Lung (tissue), 12 donors: ENCODE results near the gene SLCO2B1. TPM values are rescaled to one million over a fixed set of nuclear protein-coding genes. Genes with fewer than 3 reads are reported as not detected.
A peak's percentile ranks its signal among the peaks of the same experiment; 100 is the strongest.

Source experiments
- ATAC-seq: fragments of 200-7000 bp; cut with Tn5 transposase; one replicate; pipeline ENCODE4 v1.9.1; 2020; ENCODE audit warnings: moderate number of reproducible peaks; ENCODE audit not compliant: insufficient read depth, low FRiP score
- DNase-seq, 3 donors: peaks; one replicate each; pipeline ENCODE4 v3.0.0-alpha.2; 2013 to 2017
- H3K27ac ChIP-seq, 2 donors: one replicate each; pipeline ENCODE4 v1.5.1; 2013; ENCODE audit warnings: mild to moderate bottlenecking in 2 of 2, moderate library complexity in 2 of 2, control low read depth in 1 of 2, inconsistent platforms in 1 of 2, low read depth in 1 of 2, low read length in 1 of 2
- H3K27me3 ChIP-seq, 3 donors: one replicate each; pipeline ENCODE4 v1.5.1; 2013; ENCODE audit warnings: low read length in 2 of 3; ENCODE audit not compliant: control insufficient read depth in 3 of 3, insufficient read depth in 3 of 3
- H3K36me3 ChIP-seq, 4 donors: one replicate each; pipeline ENCODE4 v1.5.1; 2013; ENCODE audit warnings: low read length in 4 of 4, mild to moderate bottlenecking in 1 of 4, moderate library complexity in 1 of 4; ENCODE audit not compliant: control insufficient read depth in 4 of 4, insufficient read depth in 4 of 4
- H3K4me1 ChIP-seq, 5 donors: one replicate each; pipeline ENCODE4 v1.5.1; 2013; ENCODE audit warnings: low read length in 5 of 5, mild to moderate bottlenecking in 2 of 5, moderate library complexity in 1 of 5; ENCODE audit not compliant: control insufficient read depth in 5 of 5, insufficient read depth in 5 of 5
- H3K4me3 ChIP-seq: one replicate; pipeline ENCODE4 v1.5.1; 2013; ENCODE audit warnings: mild to moderate bottlenecking, control low read depth, moderate library complexity
- H3K9ac ChIP-seq, 2 donors: one replicate each; pipeline ENCODE4 v1.5.1; 2013; ENCODE audit warnings: low read length in 2 of 2, control low read depth in 1 of 2; ENCODE audit not compliant: insufficient read depth in 1 of 2
- H3K9me3 ChIP-seq, 4 donors: one replicate each; pipeline ENCODE4 v1.5.1; 2013; ENCODE audit warnings: low read length in 3 of 4, mild to moderate bottlenecking in 1 of 4, moderate library complexity in 1 of 4; ENCODE audit not compliant: control insufficient read depth in 4 of 4, insufficient read depth in 3 of 4
- CTCF ChIP-seq: IDR thresholded peaks from 2 replicates; pipeline ENCODE4 v1.5.1; 2012; ENCODE audit warnings: mild to moderate bottlenecking; ENCODE audit errors: control extremely low read depth, extremely low read depth
- WGBS, 2 donors: extraction: QIAGEN DNeasy Blood & Tissue Kit; methylation state at CpG; one replicate each; pipeline ENCODE4 v1.1.7; 2013; 5-methylcytosine and 5-hydroxymethylcytosine counted together
- polyA plus RNA-seq, 2 donors: library from polyadenylated mRNA; stranded (reverse); fragments of 200-250 nt; gene quantifications; one replicate each; pipeline ENCODE4 v1.2.1, GENCODE V29; 2013
- total RNA-seq, 2 donors: library from RNA; depleted of rRNA in 1 of 2; stranded (reverse); fragments of >200 nt in 1 of 2; gene quantifications; one replicate each; pipeline ENCODE4 v1.2.1, GENCODE V29; 2014 to 2021
- donor health status: control.
- donor health status: control.
- donor health status: Bipolar disorder and iron deficiency.
- donor health status: healthy.
- donor health status: DM: yes; HTN: yes; CAD: no.

SLCO2B1 gene
- total and polyA plus RNA-seq, 4 donors: 22.2 to 244 (median 55.2) TPM

- Histone ChIP-seq H3K27me3 (no peaks in the 10 kb centered on the region), H3K27ac (no peak overlapping the region), H3K4me1 (peaks cover 0 to 5% (median 0%) of the 10 kb centered on the region in 5 donors), H3K4me3 (no peak overlapping the region), H3K9me3 (no peaks in the 10 kb centered on the region), H3K36me3 (peaks cover 0 to 4% (median 0%) of the 10 kb centered on the region in 4 donors), H3K9ac (no peak overlapping the region)
- no peak for ATAC-seq
- no peak for TF ChIP-seq CTCF
- WGBS, 2 donors: 79 to 85% methylated on average over 5 of the region's 5 CpGs
- no peak for DNase-seq
Observed at GRCh38 chr11:75205564-75206020, 54.7 kb downstream of the SLCO2B1 start.

DNA sequence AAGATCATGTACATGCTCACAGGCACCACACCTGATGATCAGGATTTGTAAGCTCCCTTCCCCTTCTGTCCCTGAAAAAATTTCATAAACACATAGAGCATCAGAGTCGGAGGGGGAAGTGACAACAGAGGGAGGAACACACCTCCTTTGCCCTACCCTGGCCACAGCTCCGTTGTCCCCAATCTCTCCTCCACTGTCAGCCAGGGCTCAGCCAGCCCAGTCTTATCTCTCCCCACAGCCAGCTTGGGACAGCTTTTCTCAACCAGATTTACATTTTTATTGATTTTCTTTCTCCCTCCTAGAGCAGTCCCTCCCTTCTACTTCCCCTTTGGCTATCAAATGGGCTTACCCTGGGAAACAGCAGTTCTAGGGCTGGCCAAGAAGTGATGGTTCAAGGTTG lies 57.5 kb downstream of the SLCO2B1 start:
- Histone ChIP-seq H3K4me3 (no peak overlapping the region), H3K27me3 (no peaks in the 10 kb centered on the region), H3K9ac (no peak overlapping the region), H3K36me3 (peaks cover 0 to 3% (median 0%) of the 10 kb centered on the region in 4 donors), H3K4me1 (peaks cover 0 to 5% (median 0%) of the 10 kb centered on the region in 5 donors), H3K27ac (peak overlapping the region in 1 of 2 donors; percentile 54), H3K9me3 (no peaks in the 10 kb centered on the region)
- 6 to 17% methylated on average over 2 of the region's 2 CpGs for WGBS, 2 donors
- no peak for DNase-seq
- no peak for TF ChIP-seq CTCF
- no peak for ATAC-seq

- H3K4me3 ChIP-seq: no peak overlapping the region
- no peaks in the 10 kb centered on the region for H3K9me3 ChIP-seq
- DNase-seq: no peak
- no peak overlapping the region for H3K9ac ChIP-seq
- no peak for TF ChIP-seq CTCF
- no peak overlapping the region for H3K27ac ChIP-seq
- peaks cover 0 to 2% (median 0%) of the 10 kb centered on the region in 5 donors for H3K4me1 ChIP-seq
- 80 to 90% methylated on average over 5 of the region's 5 CpGs for WGBS, 2 donors
- H3K27me3 ChIP-seq: no peaks in the 10 kb centered on the region
- no peak for ATAC-seq
- no peaks in the 10 kb centered on the region for H3K36me3 ChIP-seq
Observed at GRCh38 chr11:75212411-75212810, 61.5 kb downstream of the SLCO2B1 start.

DNA sequence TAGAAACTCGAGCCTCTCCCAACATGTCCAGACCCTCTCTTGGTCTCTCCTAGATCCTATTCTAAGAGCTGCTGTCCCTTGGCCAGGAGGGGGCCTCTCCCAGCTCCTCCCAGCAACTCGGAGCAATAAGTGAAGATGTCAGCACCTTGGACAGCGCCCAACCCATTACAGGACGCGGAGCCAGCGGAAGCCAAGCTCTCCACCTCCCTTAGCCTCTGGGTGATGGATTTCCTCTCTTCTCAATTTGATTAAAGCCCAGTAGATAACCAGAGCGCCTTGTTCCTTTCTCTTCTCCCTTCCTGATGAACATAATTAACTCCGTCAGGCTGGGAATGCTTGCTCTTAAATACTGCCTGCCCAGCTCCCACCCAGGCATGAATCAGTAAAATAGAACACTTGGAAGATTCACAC lies 63.5 kb downstream of the SLCO2B1 start:
- peak; percentile 84 to 88 (median 85) for DNase-seq
- no peaks in the 10 kb centered on the region for H3K36me3 ChIP-seq
- no peaks in the 10 kb centered on the region for H3K9me3 ChIP-seq
- no peak overlapping the region for H3K4me3 ChIP-seq
- H3K9ac ChIP-seq: no peak overlapping the region
- H3K27ac ChIP-seq: no peak overlapping the region
- TF ChIP-seq CTCF: no peak
- peak; percentile 51 for ATAC-seq
- WGBS, 2 donors: 4% methylated on average over 8 of the region's 8 CpGs
- no peaks in the 10 kb centered on the region for H3K27me3 ChIP-seq
- no peaks in the 10 kb centered on the region for H3K4me1 ChIP-seq
